ENCODE data around the gene PMPCB.

DNA sequence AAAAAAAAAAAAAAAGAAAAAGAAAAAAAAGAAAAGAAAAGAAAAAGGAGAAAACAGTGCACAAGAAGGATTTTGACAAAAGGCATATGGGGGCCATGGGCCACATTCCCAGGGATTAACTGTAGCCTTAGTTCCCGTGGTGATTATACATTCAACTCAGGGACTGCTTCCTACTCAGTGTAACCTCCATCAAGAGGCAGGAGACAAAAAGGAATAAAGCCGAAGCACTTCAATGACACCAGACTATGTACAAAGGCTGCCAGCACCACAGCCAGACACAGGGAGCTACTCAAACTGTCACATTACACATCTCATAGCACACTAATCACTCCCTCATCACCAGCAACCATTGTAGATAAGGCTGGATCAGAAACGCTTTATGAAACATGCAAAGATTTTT, 5.1 kb upstream of the PMPCB start:
- TF ChIP-seq, protein P1, sequence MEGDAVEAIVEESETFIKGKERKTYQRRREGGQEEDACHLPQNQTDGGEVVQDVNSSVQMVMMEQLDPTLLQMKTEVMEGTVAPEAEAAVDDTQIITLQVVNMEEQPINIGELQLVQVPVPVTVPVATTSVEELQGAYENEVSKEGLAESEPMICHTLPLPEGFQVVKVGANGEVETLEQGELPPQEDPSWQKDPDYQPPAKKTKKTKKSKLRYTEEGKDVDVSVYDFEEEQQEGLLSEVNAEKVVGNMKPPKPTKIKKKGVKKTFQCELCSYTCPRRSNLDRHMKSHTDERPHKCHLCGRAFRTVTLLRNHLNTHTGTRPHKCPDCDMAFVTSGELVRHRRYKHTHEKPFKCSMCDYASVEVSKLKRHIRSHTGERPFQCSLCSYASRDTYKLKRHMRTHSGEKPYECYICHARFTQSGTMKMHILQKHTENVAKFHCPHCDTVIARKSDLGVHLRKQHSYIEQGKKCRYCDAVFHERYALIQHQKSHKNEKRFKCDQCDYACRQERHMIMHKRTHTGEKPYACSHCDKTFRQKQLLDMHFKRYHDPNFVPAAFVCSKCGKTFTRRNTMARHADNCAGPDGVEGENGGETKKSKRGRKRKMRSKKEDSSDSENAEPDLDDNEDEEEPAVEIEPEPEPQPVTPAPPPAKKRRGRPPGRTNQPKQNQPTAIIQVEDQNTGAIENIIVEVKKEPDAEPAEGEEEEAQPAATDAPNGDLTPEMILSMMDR (IDR thresholded peaks at IDR 0.05), result no peak
- TF ChIP-seq EZH2 (IDR thresholded peaks at IDR 0.05; ENCODE audit: borderline replicate concordance, insufficient read depth, low read depth, low read length, poor library complexity, severe bottlenecking), result no peak
